NCI-H460 (cell line): ENCODE results near the gene GPLD1. TPM values are rescaled to one million over a fixed set of nuclear protein-coding genes. Genes with fewer than 3 reads are reported as not detected.
"Not testable (repeated sequence)": the region's sequence is repeated elsewhere in the genome, so short reads cannot be mapped to it uniquely, and the experiment has no call there.

Source experiments
- DNase-seq: peaks from one replicate; pipeline ENCODE4 v3.0.0-alpha.2; 2016; ENCODE audit warnings: low read depth; ENCODE audit errors: extremely low read depth
- total RNA-seq: library from RNA; depleted of rRNA; stranded (reverse); fragments of >200 nt; shearing (Covaris generic); gene quantifications from 2 replicates; pipeline ENCODE4 v1.2.3, GENCODE V29; 2014; rRNA removed

GPLD1 gene
- total RNA-seq, 1 experiment from 2014 or later: 1.6 TPM

DNA sequence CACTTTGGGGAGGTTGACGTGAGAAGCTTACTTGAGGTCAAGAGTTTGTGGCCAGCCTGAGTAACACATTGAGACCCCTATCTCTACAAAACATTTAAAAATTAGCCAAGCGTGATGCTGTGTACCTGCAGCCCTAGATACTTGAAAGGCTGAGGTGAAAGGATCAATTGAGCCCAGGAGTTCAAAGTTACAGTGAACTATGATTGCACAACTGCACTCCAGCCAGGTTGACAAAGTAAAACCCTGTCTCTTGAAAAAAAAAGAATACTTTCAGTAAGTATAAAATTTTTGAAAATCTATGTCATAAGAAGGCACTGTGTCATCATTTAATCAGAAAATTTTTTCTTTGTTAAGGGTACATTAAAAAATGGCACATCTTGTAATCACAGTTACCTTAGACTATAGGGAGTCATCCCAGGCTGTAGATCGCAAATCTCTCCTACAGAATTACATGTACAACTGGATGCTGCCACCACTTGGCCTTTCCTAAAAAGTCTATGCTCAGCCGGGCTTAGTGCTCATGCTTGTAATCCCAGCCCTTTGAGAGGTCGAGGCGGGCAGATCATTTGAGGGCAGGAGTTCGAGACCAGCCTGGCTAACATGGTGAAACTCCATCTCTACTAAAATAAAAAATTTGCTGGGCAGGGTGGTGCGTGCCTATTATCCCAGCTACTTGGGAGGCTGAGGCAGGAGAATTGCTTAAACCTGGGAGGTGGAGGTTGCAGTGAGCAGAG, 103.7 kb downstream of the GPLD1 start:
- DNase-seq: no peak

DNA sequence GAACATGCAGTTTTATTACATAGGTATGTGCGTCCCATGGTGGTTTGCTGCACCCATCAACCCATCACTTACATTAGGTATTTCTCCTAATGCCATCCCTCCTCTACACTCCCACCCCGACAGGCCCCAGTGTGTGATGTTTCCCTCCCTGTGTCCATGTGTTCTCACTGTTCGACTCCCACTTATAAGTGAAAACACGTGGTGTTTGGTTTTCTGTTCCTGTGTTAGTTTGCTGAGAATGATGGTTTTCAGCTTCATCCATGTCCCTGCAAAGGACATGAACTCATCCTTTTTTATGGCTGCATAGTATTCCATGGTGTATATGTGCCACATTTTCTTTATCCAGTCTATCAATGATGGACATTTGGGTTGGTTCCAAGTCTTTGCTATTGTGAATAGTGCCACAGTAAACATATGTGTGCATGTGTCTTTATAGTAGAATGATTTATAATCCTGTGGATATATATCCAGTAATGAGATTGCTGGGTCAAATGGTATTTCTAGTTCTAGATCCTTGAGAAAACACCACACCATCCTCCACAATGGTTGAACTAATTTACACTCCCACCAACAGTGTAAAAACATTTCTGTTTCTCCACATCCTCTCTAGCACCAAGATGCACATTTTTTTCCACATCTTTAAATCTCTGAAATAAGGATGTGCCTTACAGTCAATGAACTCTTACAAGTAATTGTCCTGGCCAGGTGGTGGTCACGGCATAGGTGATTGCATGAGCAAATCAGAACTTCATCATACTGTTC, 104.8 kb downstream of the GPLD1 start:
- DNase-seq: not testable (repeated sequence)

DNA sequence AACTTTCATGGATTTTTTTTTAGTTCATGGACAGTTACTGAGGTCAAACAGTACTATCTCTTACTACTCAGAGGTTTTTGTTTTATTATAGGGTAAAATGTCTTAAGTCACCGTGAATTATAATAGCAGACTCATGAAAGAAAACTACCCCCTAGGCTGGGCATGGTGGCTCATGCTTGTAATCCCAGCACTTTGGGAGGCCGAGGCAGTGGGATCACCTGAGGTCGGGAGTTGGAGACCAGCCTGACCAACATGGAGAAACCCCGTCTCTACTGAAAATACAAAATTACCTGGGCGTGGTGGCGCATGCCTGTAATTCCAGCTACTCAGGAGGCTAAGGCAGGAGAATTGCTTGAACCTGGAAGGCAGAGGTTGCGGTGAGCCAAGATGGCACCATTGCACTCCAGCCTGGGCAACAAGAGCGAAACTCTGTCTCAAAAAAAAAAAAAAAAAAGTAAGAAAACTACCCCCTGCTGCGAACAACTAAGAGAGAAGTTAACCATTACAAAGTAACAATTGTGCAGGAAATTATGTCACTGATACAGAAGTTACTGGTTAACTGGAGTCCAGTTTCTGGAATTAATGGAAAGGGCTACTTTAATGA, 106.4 kb downstream of the GPLD1 start:
- DNase-seq: not testable (repeated sequence)

DNA sequence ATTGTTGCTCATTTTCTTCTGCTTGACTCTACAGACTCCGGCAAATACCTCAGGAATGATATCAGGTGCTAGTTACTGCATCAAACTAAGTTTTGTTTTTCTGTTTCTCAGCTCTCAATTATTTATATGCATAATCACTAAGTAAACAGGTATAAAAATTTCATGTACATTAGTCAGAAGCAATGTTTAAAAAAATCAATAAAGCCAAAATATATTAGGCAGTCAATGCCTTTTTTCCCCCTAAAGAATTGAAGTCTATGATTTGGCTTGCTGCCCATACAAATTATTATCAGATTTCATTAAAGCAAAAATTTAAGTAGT, 107.2 kb downstream of the GPLD1 start:
- DNase-seq: no peak

DNA sequence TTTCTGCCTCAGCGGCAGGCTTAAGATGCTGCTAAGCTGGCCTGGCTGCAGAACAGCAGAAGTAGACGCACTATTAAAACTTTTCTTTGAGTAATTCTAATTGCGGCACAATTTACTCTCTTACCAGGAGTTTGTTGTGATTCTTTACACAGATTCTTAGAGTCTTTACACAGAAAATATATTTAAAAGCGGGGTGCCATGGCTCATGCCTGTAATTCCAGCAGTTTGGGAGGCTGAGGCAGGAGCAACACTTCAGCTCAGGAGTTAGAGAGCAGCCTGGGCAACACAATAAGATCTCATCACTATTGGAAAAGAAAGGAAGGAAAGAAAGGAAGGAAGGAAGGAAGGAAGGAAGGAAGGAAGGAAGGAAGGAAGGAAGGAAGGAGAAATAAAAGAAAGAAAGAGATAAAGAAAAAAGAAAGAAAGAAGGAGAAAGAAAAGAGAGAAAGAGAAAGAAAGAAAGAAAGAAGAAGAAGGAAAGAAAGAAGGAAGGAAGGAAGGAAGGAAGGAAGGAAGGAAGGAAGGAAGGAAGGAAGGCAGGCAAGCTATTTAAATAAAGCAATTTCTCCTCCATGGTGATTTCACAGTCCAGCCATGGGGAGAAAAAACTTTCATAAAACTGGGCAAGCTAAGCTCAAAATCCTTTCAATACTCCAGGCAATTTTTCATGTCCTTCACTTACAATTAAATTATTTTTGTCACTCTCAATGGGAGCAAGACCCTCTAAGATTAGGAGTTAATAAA, 107.7 kb downstream of the GPLD1 start:
- no peak for DNase-seq

DNA sequence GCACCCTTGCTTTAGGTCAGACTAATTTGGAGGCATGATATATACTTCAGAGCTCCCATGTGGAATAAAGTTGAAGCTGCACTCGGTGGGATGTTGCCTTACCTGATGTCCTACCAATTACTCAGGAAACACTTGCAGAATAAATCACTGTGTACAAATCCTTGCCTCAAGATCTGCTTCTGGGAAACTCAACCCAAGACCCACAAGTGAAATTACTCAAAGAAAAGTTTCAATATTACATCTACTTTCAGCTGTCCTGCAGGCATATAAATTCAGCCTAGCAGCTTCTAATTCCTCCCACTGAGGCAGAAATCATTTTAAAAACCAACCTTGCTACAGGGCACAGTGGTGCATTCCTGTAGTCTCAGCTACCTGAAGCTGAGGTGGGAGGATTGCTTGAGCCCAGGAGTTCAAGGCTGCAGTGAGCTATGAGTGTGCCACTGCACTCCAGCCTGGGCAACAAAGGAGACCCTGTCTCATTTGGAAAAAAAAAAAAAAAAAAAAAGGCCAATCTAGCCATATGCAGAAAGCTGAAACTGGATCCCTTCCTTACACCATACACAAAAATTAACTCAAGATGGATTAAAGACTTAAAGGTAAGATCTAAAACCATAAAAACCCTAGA, 110.8 kb downstream of the GPLD1 start:
- no peak for DNase-seq

Other genes with a start within 250 kb of the GPLD1 start
- 0.05 TPM in 1 of 2 replicates, not detected in the other for gene DCDC2, start 131.5 kb downstream of the GPLD1 start, total RNA-seq
- gene MRS2, start 86.6 kb downstream of the GPLD1 start, total RNA-seq: 17.8 and 19.3 TPM in 2 replicates
- gene ALDH5A1, start 5.4 kb upstream of the GPLD1 start, total RNA-seq: 4.5 and 4.6 TPM in 2 replicates
- 5.5 and 8.2 TPM in 2 replicates for gene KIAA0319, start 156.6 kb upstream of the GPLD1 start, total RNA-seq
- gene TDP2, start 177.3 kb upstream of the GPLD1 start, total RNA-seq: 104 and 113 TPM in 2 replicates
- 33.4 and 51.5 TPM in 2 replicates for gene ACOT13, start 177.5 kb upstream of the GPLD1 start, total RNA-seq
- 111 and 118 TPM in 2 replicates for gene C6orf62, start 229.6 kb upstream of the GPLD1 start, total RNA-seq